Stimulated activated CD4-positive, alpha-beta T cell treated with anti-CD3 and anti-CD28 coated beads, Interleukin-15, amount 100 ng/mL, for 48 hours (primary cell): ENCODE results near the gene C2orf92.
A peak's percentile ranks its signal among the peaks of the same experiment; 100 is the strongest.
"Not testable (repeated sequence)": the region's sequence is repeated elsewhere in the genome, so short reads cannot be mapped to it uniquely, and the experiment has no call there.

Source experiments
- DNase-seq, 2 donors: peaks; one replicate each; pipeline ENCODE4 v3.0.0-alpha.2; 2020; ENCODE audit warnings: low read depth in 2 of 2

The C2orf92 gene

GRCh38 chr2:97669448-97669847 lies at the start of gene C2orf92:
Gene C2orf92 (plus strand): TSS chr2:97669713. CDS start chr2:97669789, 76 bp downstream.
- DNase-seq = no peak

- not testable (repeated sequence) for DNase-seq
These were observed 49.0 kb upstream of the C2orf92 start for GRCh38 chr2:97620492-97620891.

GRCh38 chr2:97622976-97623375 lies 46.5 kb upstream of the C2orf92 start:
- not testable (repeated sequence) for DNase-seq

GRCh38 chr2:97625354-97626048 lies 44.0 kb upstream of the C2orf92 start:
- not testable (repeated sequence) for DNase-seq

GRCh38 chr2:97626049-97626430 lies 43.5 kb upstream of the C2orf92 start:
- DNase-seq = not testable (repeated sequence)

- DNase-seq = no peak
These were observed 25.3 kb upstream of the C2orf92 start for GRCh38 chr2:97644023-97644717.

- no peak for DNase-seq
These were observed 24.3 kb upstream of the C2orf92 start for GRCh38 chr2:97645112-97645694.

- peak; percentile 97 to 99 for DNase-seq
These were observed 23.6 kb upstream of the C2orf92 start, which contains the start of gene COX5B for GRCh38 chr2:97645695-97646629. Gene COX5B (plus strand): TSS chr2:97646062. CDS start chr2:97646087, 25 bp downstream.

GRCh38 chr2:97646977-97647376 lies 22.5 kb upstream of the C2orf92 start:
- DNase-seq = no peak

- DNase-seq = no peak
These were observed 18.4 kb upstream of the C2orf92 start for GRCh38 chr2:97651114-97651513.

GRCh38 chr2:97653473-97653872 lies 16.0 kb upstream of the C2orf92 start:
- no peak for DNase-seq

GRCh38 chr2:97653874-97654273 lies 15.6 kb upstream of the C2orf92 start:
- no peak for DNase-seq

- no peak for DNase-seq
These were observed 15.2 kb upstream of the C2orf92 start for GRCh38 chr2:97654309-97654708.

- DNase-seq = no peak
These were observed 14.7 kb upstream of the C2orf92 start for GRCh38 chr2:97654791-97655190.

- DNase-seq = no peak
These were observed 13.3 kb upstream of the C2orf92 start for GRCh38 chr2:97656129-97656755.

- DNase-seq = no peak
These were observed 12.5 kb upstream of the C2orf92 start for GRCh38 chr2:97656905-97657587.

- DNase-seq = no peak
These were observed 11.4 kb upstream of the C2orf92 start for GRCh38 chr2:97657986-97658690.

GRCh38 chr2:97658691-97659157 lies 10.8 kb upstream of the C2orf92 start:
- DNase-seq = no peak

- DNase-seq = no peak
These were observed 10.1 kb upstream of the C2orf92 start for GRCh38 chr2:97659256-97660043.
